ENCODE results near the gene CPT1B. TPM values are rescaled to one million over a fixed set of nuclear protein-coding genes. Genes with fewer than 3 reads are reported as not detected.

Gene CPT1B
- total and polyA plus RNA-seq, 2 of the 4 experiments (the other 2 are of a cell fraction) = 0.36 to 1.8 TPM

- no TSS peak for BruUV-seq (replicated peaks)
- no peak overlapping the region for H3K9ac ChIP-seq (ENCODE audit: low read depth, low read length)
- H3K18ac ChIP-seq (ENCODE audit: low read depth, low read length) = no peak overlapping the region
- in situ Hi-C loops (cut with MboI; ENCODE audit: low sequenced_read_pairs) = no loop called here
- WGBS, 2 experiments (ENCODE audit: extremely low coverage in 2 of 2, insufficient read length in 1 of 2) = 66% methylated on average over 11 of the region's 26 CpGs; no CpG with 5 or more reads in 1 of the 2 experiments
- peak overlapping the region; percentile 63 for H2AFZ ChIP-seq (replicated peaks; ENCODE audit: low read length, poor library complexity)
- no peak for TF ChIP-seq RCOR1 (IDR thresholded peaks at IDR 0.05; ENCODE audit: insufficient replicate concordance, low read length)
- H3K27ac ChIP-seq (ENCODE audit: insufficient read depth, low read length) = no peak overlapping the region
- H2BK20ac ChIP-seq (ENCODE audit: low read depth, low read length) = no peak overlapping the region
- H3K9me3 ChIP-seq (ENCODE audit: control insufficient read depth, insufficient read depth, low read length) = no peaks in the 10 kb centered on the region
- H4K20me1 ChIP-seq (ENCODE audit: insufficient read depth, low read length) = no peaks in the 10 kb centered on the region
- dilution Hi-C loops (cut with HindIII; ENCODE audit: low sequenced_read_pairs, unreplicated experiment) = no loop called here
- no peak overlapping the region for H2AK9ac ChIP-seq (replicated peaks; ENCODE audit: low read depth, low read length, poor library complexity)
- no peak overlapping the region for H4K8ac ChIP-seq (ENCODE audit: low read depth in 2 of 2, low read length in 2 of 2)
- H3K4me1 ChIP-seq (ENCODE audit: control insufficient read depth, insufficient read depth, low read length) = no peaks in the 10 kb centered on the region
- H3K23ac ChIP-seq (ENCODE audit: low read depth, low read length) = no peak overlapping the region
- POLR2A ChIA-PET (ENCODE audit: unreplicated experiment) = no interaction called here
- H3K27me3 ChIP-seq (ENCODE audit: control insufficient read depth, insufficient read depth, low read length) = 0 out of 2 replicates have a peak, but pooled peaks cover 1% of the 10 kb centered on the region
- CTCF ChIA-PET = interaction anchor here (1.7 kb wide), 1 partner anchor 9 kb away, joined by 7 read pairs; the partner anchor contains the start of gene SYCE3
- no peaks in the 10 kb centered on the region for H3K79me1 ChIP-seq (ENCODE audit: low read depth in 1 of 2, low read length in 2 of 2)
- intact Hi-C loops (cut with micrococcal nuclease) = no loop called here
- DNase-seq = no peak
- H4K91ac ChIP-seq (ENCODE audit: insufficient read depth, low read depth, low read length) = no peak overlapping the region
- no peak overlapping the region for H3K14ac ChIP-seq (replicated peaks; ENCODE audit: low read depth, low read length)
- no peak overlapping the region for H2BK120ac ChIP-seq (ENCODE audit: low read depth, low read length)
- no peak for ATAC-seq (ENCODE audit: low read depth)
- no peak overlapping the region for H2AK5ac ChIP-seq (ENCODE audit: low read depth, low read length)
- H2BK5ac ChIP-seq (ENCODE audit: low read depth, low read length, poor library complexity, severe bottlenecking) = no peak overlapping the region
- H3K4ac ChIP-seq (ENCODE audit: low read depth, low read length) = no peak overlapping the region
- no peak overlapping the region for H2BK15ac ChIP-seq (ENCODE audit: low read depth, low read length)
- H4K5ac ChIP-seq (ENCODE audit: low read depth, low read length) = no peak overlapping the region
- H3K9me1 ChIP-seq (ENCODE audit: insufficient read depth, low read length) = no peaks in the 10 kb centered on the region
- H3K4me3 ChIP-seq (ENCODE audit: insufficient read depth, low read depth, low read length) = no peak overlapping the region
- no peaks in the 10 kb centered on the region; the same call in 1 of the 2 replicates for H3K36me3 ChIP-seq (ENCODE audit: control insufficient read depth, insufficient read depth, low read length)
- no peak overlapping the region; the same call in 1 of the 2 replicates for H3K56ac ChIP-seq (ENCODE audit: extremely low read depth, insufficient read depth, low read length)
- no peak overlapping the region for H3K4me2 ChIP-seq (ENCODE audit: low read depth, low read length)
Measured at GRCh38 chr22:50571264-50572175, 6.7 kb downstream of the CPT1B start.

All from IMR-90 (cell line).